Pancreas (tissue), 10 donors: ENCODE data around the gene PROCA1. TPM values are rescaled to one million over a fixed set of nuclear protein-coding genes. Genes with fewer than 3 reads are reported as not detected.

Experiments used
- ATAC-seq, 4 donors: fragments of 200-7000 bp; cut with Tn5 transposase; one replicate each; pipeline versions ENCODE4 v1.8.0 to v1.9.1; 2020; ENCODE audit warnings: mild to moderate bottlenecking in 4 of 4, moderate library complexity in 4 of 4
- DNase-seq, 6 donors: peaks; one replicate each; pipeline ENCODE4 v3.0.0-alpha.2; 2020
- FAIRE-seq: peaks from 2 replicates; lab custom pipeline; 2012; peaks lifted over from hg19 to GRCh38; lab: Jason Lieb, UNC
- H3K27ac ChIP-seq, 4 donors: fragments of 200-600 bp; sonication (generic); 1 replicate in 3 of 4; 2 replicates in 1 of 4; pipeline versions ENCODE4 v1.5.0 to v1.8.0; 2020
- H3K27me3 ChIP-seq, 4 donors: fragments of 200-600 bp; one replicate each; pipeline ENCODE4 v1.8.0; 2021
- H3K36me3 ChIP-seq, 3 donors: fragments of 200-600 bp; sonication (generic) in 1 of 3; one replicate each; pipeline versions ENCODE4 v1.5.0 to v1.8.0; 2020 to 2021
- H3K4me1 ChIP-seq, 3 donors: fragments of 200-600 bp; one replicate each; pipeline ENCODE4 v1.8.0; 2021
- H3K4me3 ChIP-seq, 4 donors: fragments of 200-600 bp; sonication (generic) in 2 of 4; one replicate each; pipeline versions ENCODE4 v1.5.0 to v1.8.0; 2020 to 2021
- H3K9me3 ChIP-seq, 4 donors: fragments of 200-600 bp; one replicate each; pipeline ENCODE4 v1.8.0; 2021
- WGBS, 2 donors: extraction: QIAGEN DNeasy Blood & Tissue Kit; methylation state at CpG; one replicate each; pipeline ENCODE4 v1.1.7; 2013; 5-methylcytosine and 5-hydroxymethylcytosine counted together
- intact Hi-C, 3 donors: fragments of 100-400 bp; cut with DNase I; formaldehyde crosslinking; loops; one replicate each; pipeline versions ENCODE4 v1.11.1 to v1.14.2; 2022
- polyA plus RNA-seq, 2 donors: library from polyadenylated mRNA; stranded (reverse); fragments of 200-250 nt; gene quantifications; one replicate each; pipeline ENCODE4 v1.2.3, GENCODE V29; 2013
- total RNA-seq, 6 donors: library from RNA; stranded (reverse); fragmentation: NEBNext Ultra II Directional in 4 of 6; extraction: Animal tissue kit (Norgen Biotek cat#: 25700) in 4 of 6; gene quantifications; one replicate each; pipeline versions ENCODE4 v1.2.1 to v1.2.4, GENCODE V29; 2021 to 2023
- TF ChIP-seq, protein P1 (sequence below), 4 donors: fragments of 200-600 bp; sonication (generic) in 3 of 4; IDR thresholded peaks; one replicate each; pipeline versions ENCODE4 v1.5.0 to v1.8.0; 2021; ENCODE audit warnings: antibody characterized with exemption in 4 of 4
- donor health status: healthy with polysubstance abuse.
- donor health status: DM: no; HTN: no; CAD: no; lungs with moderate emphysema.
- donor health status: DM: no; HTN: no; CAD: no.
- donor health status: control.
- donor health status: control.
- donor health status: Bipolar disorder and iron deficiency.
- donor health status: DM: yes; HTN: yes; CAD: no.
- donor health status: DM: no; HTN: no; CAD: no.
- donor health status: DM: no; HTN: no; CAD: no.
- donor health status: DM: yes; HTN: yes; CAD: no.

Gene PROCA1
- total and polyA plus RNA-seq, 8 donors = 0.19 to 3.1 (median 0.43) TPM

DNA sequence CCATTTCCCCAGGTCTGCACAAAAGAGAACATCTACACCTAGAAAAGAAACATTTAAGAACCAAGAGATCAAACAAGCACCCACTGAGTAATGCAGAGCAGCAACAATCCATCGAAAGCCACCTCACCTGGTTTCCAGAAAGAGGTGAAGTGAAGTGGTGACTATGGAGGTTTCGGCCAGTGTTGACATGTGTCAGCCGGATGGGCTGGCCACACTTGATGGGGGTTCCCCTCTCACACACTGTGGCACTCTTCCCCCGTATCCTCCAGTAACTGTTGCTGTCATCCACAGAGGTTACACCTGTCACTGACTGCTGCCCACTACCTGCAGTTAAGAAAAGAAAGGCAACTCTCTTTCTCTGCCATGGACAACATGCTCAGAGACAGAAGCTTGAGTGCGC, 56.5 kb downstream of the PROCA1 start:
- H3K9me3 ChIP-seq = no peaks in the 10 kb centered on the region
- no peak for ATAC-seq
- WGBS, 2 donors = 96% methylated on average over 5 of the region's 5 CpGs
- no peak for DNase-seq
- H3K27me3 ChIP-seq = no peaks in the 10 kb centered on the region
- H3K36me3 ChIP-seq = peaks cover 0 to 3% (median 0%) of the 10 kb centered on the region in 3 donors
- H3K4me3 ChIP-seq = no peak overlapping the region
- no peak overlapping the region for H3K27ac ChIP-seq
- TF ChIP-seq, protein P1, sequence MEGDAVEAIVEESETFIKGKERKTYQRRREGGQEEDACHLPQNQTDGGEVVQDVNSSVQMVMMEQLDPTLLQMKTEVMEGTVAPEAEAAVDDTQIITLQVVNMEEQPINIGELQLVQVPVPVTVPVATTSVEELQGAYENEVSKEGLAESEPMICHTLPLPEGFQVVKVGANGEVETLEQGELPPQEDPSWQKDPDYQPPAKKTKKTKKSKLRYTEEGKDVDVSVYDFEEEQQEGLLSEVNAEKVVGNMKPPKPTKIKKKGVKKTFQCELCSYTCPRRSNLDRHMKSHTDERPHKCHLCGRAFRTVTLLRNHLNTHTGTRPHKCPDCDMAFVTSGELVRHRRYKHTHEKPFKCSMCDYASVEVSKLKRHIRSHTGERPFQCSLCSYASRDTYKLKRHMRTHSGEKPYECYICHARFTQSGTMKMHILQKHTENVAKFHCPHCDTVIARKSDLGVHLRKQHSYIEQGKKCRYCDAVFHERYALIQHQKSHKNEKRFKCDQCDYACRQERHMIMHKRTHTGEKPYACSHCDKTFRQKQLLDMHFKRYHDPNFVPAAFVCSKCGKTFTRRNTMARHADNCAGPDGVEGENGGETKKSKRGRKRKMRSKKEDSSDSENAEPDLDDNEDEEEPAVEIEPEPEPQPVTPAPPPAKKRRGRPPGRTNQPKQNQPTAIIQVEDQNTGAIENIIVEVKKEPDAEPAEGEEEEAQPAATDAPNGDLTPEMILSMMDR (IDR thresholded peaks at IDR 0.05) = no peak
- no peak for FAIRE-seq
- H3K4me1 ChIP-seq = no peaks in the 10 kb centered on the region
- intact Hi-C loops = no loop called here

Other genes with a start within 250 kb of the PROCA1 start
- gene SLC13A2, start 238.2 kb downstream of the PROCA1 start, total RNA-seq = under 1 TPM in 3 of 6 donors, not detected in 3; 0.04 to 0.42 (median 0.06) TPM
- under 1 TPM in 1 of 2 donors, not detected in 1; 0.09 TPM for gene SLC13A2, start 238.2 kb downstream of the PROCA1 start, polyA plus RNA-seq
- under 1 TPM in 2 of 6 donors, not detected in 4; 0.09 to 0.19 TPM for gene FOXN1, start 205.5 kb downstream of the PROCA1 start, total RNA-seq
- under 1 TPM in 1 of 2 donors, not detected in 1; 0.02 TPM for gene FOXN1, start 205.5 kb downstream of the PROCA1 start, polyA plus RNA-seq
- gene UNC119, start 159.3 kb downstream of the PROCA1 start, total RNA-seq = 10 to 100 TPM in 4 of 6 donors, 1 to 10 TPM in 2; 9.3 to 17.9 (median 11.2) TPM
- gene UNC119, start 159.3 kb downstream of the PROCA1 start, polyA plus RNA-seq = 10 to 100 TPM; 18.1 to 31.1 TPM
- 10 to 100 TPM in 5 of 6 donors, 1 to 10 TPM in 1; 9.4 to 26.5 (median 15.9) TPM for gene PIGS, start 140.4 kb downstream of the PROCA1 start, total RNA-seq
- 10 to 100 TPM in 1 of 2 donors, 1 to 10 TPM in 1; 9.2 to 24.0 TPM for gene PIGS, start 140.4 kb downstream of the PROCA1 start, polyA plus RNA-seq
- gene ALDOC, start 135.0 kb downstream of the PROCA1 start, total RNA-seq = 1 to 10 TPM in 5 of 6 donors, under 1 TPM in 1; 0.69 to 5.5 (median 1.8) TPM
- 1 to 10 TPM; 2.4 to 8.4 TPM for gene ALDOC, start 135.0 kb downstream of the PROCA1 start, polyA plus RNA-seq
- 1 to 10 TPM in 5 of 6 donors, under 1 TPM in 1; 0.93 to 2.7 (median 1.7) TPM for gene SPAG5, start 112.9 kb downstream of the PROCA1 start, total RNA-seq
- 1 to 10 TPM; 3.9 to 7.4 TPM for gene SPAG5, start 112.9 kb downstream of the PROCA1 start, polyA plus RNA-seq
- 1 to 10 TPM; 2.2 to 6.1 (median 3.0) TPM for gene RSKR, start 97.7 kb downstream of the PROCA1 start, total RNA-seq
- 1 to 10 TPM; 3.9 to 6.9 TPM for gene RSKR, start 97.7 kb downstream of the PROCA1 start, polyA plus RNA-seq
- gene BLTP2, start 66.7 kb downstream of the PROCA1 start, total RNA-seq = 10 to 100 TPM; 45.5 to 78.9 (median 55.2) TPM
- gene BLTP2, start 66.7 kb downstream of the PROCA1 start, polyA plus RNA-seq = 10 to 100 TPM; 22.4 to 25.4 TPM
- 10 to 100 TPM; 13.8 to 32.0 (median 18.7) TPM for gene SDF2, start 50.0 kb downstream of the PROCA1 start, total RNA-seq
- gene SDF2, start 50.0 kb downstream of the PROCA1 start, polyA plus RNA-seq = 10 to 100 TPM; 16.6 to 38.6 TPM
- gene SUPT6H, start 49.7 kb downstream of the PROCA1 start, total RNA-seq = 10 to 100 TPM; 21.8 to 31.3 (median 26.4) TPM
- gene SUPT6H, start 49.7 kb downstream of the PROCA1 start, polyA plus RNA-seq = 10 to 100 TPM; 41.5 to 49.0 TPM
- 10 to 100 TPM in 1 of 6 donors, 1 to 10 TPM in 4, under 1 TPM in 1; 0.94 to 10.6 (median 5.3) TPM for gene RAB34, start 6.0 kb upstream of the PROCA1 start, total RNA-seq
- 10 to 100 TPM; 11.7 to 17.7 TPM for gene RAB34, start 6.0 kb upstream of the PROCA1 start, polyA plus RNA-seq
- gene RPL23A, start 8.1 kb upstream of the PROCA1 start, total RNA-seq = 100 to 1,000 TPM; 551 to 988 (median 835) TPM
- gene RPL23A, start 8.1 kb upstream of the PROCA1 start, polyA plus RNA-seq = 100 to 1,000 TPM; 305 to 640 TPM
- 1 to 10 TPM; 3.7 to 6.4 (median 4.2) TPM for gene TLCD1, start 14.3 kb upstream of the PROCA1 start, total RNA-seq
- gene TLCD1, start 14.3 kb upstream of the PROCA1 start, polyA plus RNA-seq = 10 to 100 TPM; 10.2 to 10.5 TPM
- gene NEK8, start 16.9 kb upstream of the PROCA1 start, total RNA-seq = 1 to 10 TPM; 2.5 to 5.8 (median 3.8) TPM
- 1 to 10 TPM; 8.4 to 9.7 TPM for gene NEK8, start 16.9 kb upstream of the PROCA1 start, polyA plus RNA-seq
- 10 to 100 TPM; 22.6 to 48.2 (median 32.3) TPM for gene TRAF4, start 32.1 kb upstream of the PROCA1 start, total RNA-seq
- gene TRAF4, start 32.1 kb upstream of the PROCA1 start, polyA plus RNA-seq = 10 to 100 TPM; 41.0 to 43.8 TPM
- gene FAM222B, start 130.9 kb upstream of the PROCA1 start, total RNA-seq = 10 to 100 TPM in 1 of 6 donors, 1 to 10 TPM in 5; 5.5 to 15.6 (median 8.9) TPM
- gene FAM222B, start 130.9 kb upstream of the PROCA1 start, polyA plus RNA-seq = 1 to 10 TPM; 6.6 to 7.4 TPM
- 10 to 100 TPM; 11.7 to 21.7 (median 15.5) TPM for gene ERAL1, start 143.1 kb upstream of the PROCA1 start, total RNA-seq
- gene ERAL1, start 143.1 kb upstream of the PROCA1 start, polyA plus RNA-seq = 10 to 100 TPM; 33.4 to 36.8 TPM
- gene FLOT2, start 185.8 kb upstream of the PROCA1 start, total RNA-seq = 10 to 100 TPM; 32.1 to 65.2 (median 35.6) TPM
- gene FLOT2, start 185.8 kb upstream of the PROCA1 start, polyA plus RNA-seq = 10 to 100 TPM; 37.4 to 43.9 TPM
- gene DHRS13, start 191.2 kb upstream of the PROCA1 start, total RNA-seq = 1 to 10 TPM; 2.6 to 6.1 (median 4.5) TPM
- gene DHRS13, start 191.2 kb upstream of the PROCA1 start, polyA plus RNA-seq = 1 to 10 TPM; 8.6 to 9.8 TPM
- gene PHF12, start 239.6 kb upstream of the PROCA1 start, total RNA-seq = 10 to 100 TPM; 19.9 to 31.6 (median 25.6) TPM
- 10 to 100 TPM; 23.5 to 25.7 TPM for gene PHF12, start 239.6 kb upstream of the PROCA1 start, polyA plus RNA-seq